Right ventricle myocardium superior (tissue), 1 donor: ENCODE measurements around the gene SYNDIG1. TPM values are rescaled to one million over a fixed set of nuclear protein-coding genes. Genes with fewer than 3 reads are reported as not detected.

Experiments used
- ATAC-seq: fragments of 200-7000 bp; cut with Tn5 transposase; one replicate; pipeline ENCODE4 v1.9.1; 2020; ENCODE audit warnings: mild to moderate bottlenecking; ENCODE audit not compliant: poor library complexity
- DNase-seq: peaks from one replicate; pipeline ENCODE4 v3.0.0-alpha.2; 2020
- intact Hi-C: fragments of 100-400 bp; cut with DNase I; formaldehyde crosslinking; loops from one replicate; pipeline ENCODE4 v1.11.2; 2022
- total RNA-seq: library from RNA; stranded (reverse); fragmentation: NEBNext Ultra II Directional; extraction: Animal tissue kit (Norgen Biotek cat#: 25700); gene quantifications from one replicate; pipeline ENCODE4 v1.2.1, GENCODE V29; 2021
- donor health status: DM: no; HTN: yes; CAD: no; lungs with severe emphysema.

Gene SYNDIG1
- total RNA-seq, 1 donor from 2014 or later: 11.5 TPM

GRCh38 chr20:24633026-24633425, 163.6 kb downstream of the SYNDIG1 start:
- ATAC-seq (peak; percentile 71), DNase-seq (no peak)
- intact Hi-C loops: no loop called here

- no peak for ATAC-seq
- intact Hi-C loops: no loop called here
- no peak for DNase-seq
These were observed 164.1 kb downstream of the SYNDIG1 start for GRCh38 chr20:24633521-24633920.

GRCh38 chr20:24634855-24635254, 165.4 kb downstream of the SYNDIG1 start:
- intact Hi-C loops: no loop called here
- ATAC-seq (peak; percentile 79), DNase-seq (no peak)

GRCh38 chr20:24636626-24637025, 167.2 kb downstream of the SYNDIG1 start:
- DNase-seq: no peak
- ATAC-seq: no peak
- intact Hi-C loops: no loop called here

GRCh38 chr20:24637087-24637486, 167.7 kb downstream of the SYNDIG1 start:
- ATAC-seq: no peak
- intact Hi-C loops: no loop called here
- DNase-seq: no peak

- intact Hi-C loops: no loop called here
- ATAC-seq: no peak
These were observed 168.5 kb downstream of the SYNDIG1 start for GRCh38 chr20:24637941-24638340.

GRCh38 chr20:24638591-24639548, 169.4 kb downstream of the SYNDIG1 start:
- intact Hi-C loops: no loop called here
- DNase-seq (no peak), ATAC-seq (no peak)

More at GRCh38 chr20:24637941-24638340, 168.5 kb downstream of the SYNDIG1 start:
- no peak for DNase-seq

- intact Hi-C loops: no loop called here
- DNase-seq (no peak), ATAC-seq (no peak)
These were observed 170.8 kb downstream of the SYNDIG1 start for GRCh38 chr20:24640276-24640675.

GRCh38 chr20:24640686-24641085, 171.3 kb downstream of the SYNDIG1 start:
- intact Hi-C loops: no loop called here
- no peak for DNase-seq
- ATAC-seq: no peak

GRCh38 chr20:24643731-24644626, 174.6 kb downstream of the SYNDIG1 start:
- no peak for ATAC-seq
- intact Hi-C loops: no loop called here
- no peak for DNase-seq

- DNase-seq (no peak), ATAC-seq (no peak)
- intact Hi-C loops: no loop called here
These were observed 176.9 kb downstream of the SYNDIG1 start for GRCh38 chr20:24646321-24646720.

- DNase-seq (no peak), ATAC-seq (no peak)
- intact Hi-C loops: no loop called here
These were observed 178.3 kb downstream of the SYNDIG1 start for GRCh38 chr20:24647713-24648112.

- intact Hi-C loops: no loop called here
- ATAC-seq (peak; percentile 66), DNase-seq (no peak)
These were observed 179.1 kb downstream of the SYNDIG1 start for GRCh38 chr20:24648481-24648880.

- intact Hi-C loops: no loop called here
- ATAC-seq (no peak), DNase-seq (no peak)
These were observed 179.5 kb downstream of the SYNDIG1 start for GRCh38 chr20:24648919-24649318.

- intact Hi-C loops: no loop called here
- ATAC-seq (no peak), DNase-seq (no peak)
These were observed 180.5 kb downstream of the SYNDIG1 start for GRCh38 chr20:24649787-24650490.

- ATAC-seq: no peak
- no peak for DNase-seq
- intact Hi-C loops: no loop called here
These were observed 181.9 kb downstream of the SYNDIG1 start for GRCh38 chr20:24651171-24651975.

GRCh38 chr20:24651976-24652345, 182.5 kb downstream of the SYNDIG1 start:
- intact Hi-C loops: no loop called here
- DNase-seq: no peak
- no peak for ATAC-seq

GRCh38 chr20:24653306-24653705, 183.9 kb downstream of the SYNDIG1 start:
- ATAC-seq: no peak
- DNase-seq: no peak
- intact Hi-C loops: no loop called here
